MM.1S (cell line): Measurements from ENCODE around the gene CTPS2.

ENCODE experiments used
- CTCF ChIP-seq: fragments of 300-600 bp; sonication (generic); IDR thresholded peaks from 2 replicates; pipeline ENCODE4 v1.5.1; 2016; ENCODE audit warnings: antibody characterized with exemption, low read length, mixed read lengths
- EZH2 ChIP-seq: fragments of 300-600 bp; sonication (generic); optimal IDR thresholded peaks from 2 replicates; pipeline ENCODE3; 2017; ENCODE audit warnings: low read depth, mild to moderate bottlenecking, antibody characterized with exemption, low read length, mixed read lengths
- EZH2phosphoT487 ChIP-seq: fragments of 300-600 bp; sonication (generic); IDR thresholded peaks from 2 replicates; pipeline ENCODE4 v1.6.1; 2018; ENCODE audit warnings: antibody characterized with exemption, low read length

- TF ChIP-seq EZH2 (no peak), CTCF (no peak), EZH2phosphoT487 (no peak)
Measured at GRCh38 chrX:16578218-16578617, 134.3 kb downstream of the CTPS2 start.
